ENCODE results near the gene JMJD8. TPM values are rescaled to one million over a fixed set of nuclear protein-coding genes. Genes with fewer than 3 reads are reported as not detected.

JMJD8 gene, protein sequence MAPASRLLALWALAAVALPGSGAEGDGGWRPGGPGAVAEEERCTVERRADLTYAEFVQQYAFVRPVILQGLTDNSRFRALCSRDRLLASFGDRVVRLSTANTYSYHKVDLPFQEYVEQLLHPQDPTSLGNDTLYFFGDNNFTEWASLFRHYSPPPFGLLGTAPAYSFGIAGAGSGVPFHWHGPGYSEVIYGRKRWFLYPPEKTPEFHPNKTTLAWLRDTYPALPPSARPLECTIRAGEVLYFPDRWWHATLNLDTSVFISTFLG
- polyA plus RNA-seq (2012; ENCODE audit: insufficient read depth, insufficient read length): 45.6 TPM

- peak; percentile 90 for DNase-seq (ENCODE audit: low read depth, low spot score)
- peak within 1 kb of the TSS; percentile 57 for H3K4me3 ChIP-seq (ENCODE audit: low read length)
These were observed at the start of gene JMJD8 for GRCh38 chr16:684071-684794. JMJD8 (minus strand) TSS chr16:684334; CDS start chr16:684319, 15 bp downstream.

DNA sequence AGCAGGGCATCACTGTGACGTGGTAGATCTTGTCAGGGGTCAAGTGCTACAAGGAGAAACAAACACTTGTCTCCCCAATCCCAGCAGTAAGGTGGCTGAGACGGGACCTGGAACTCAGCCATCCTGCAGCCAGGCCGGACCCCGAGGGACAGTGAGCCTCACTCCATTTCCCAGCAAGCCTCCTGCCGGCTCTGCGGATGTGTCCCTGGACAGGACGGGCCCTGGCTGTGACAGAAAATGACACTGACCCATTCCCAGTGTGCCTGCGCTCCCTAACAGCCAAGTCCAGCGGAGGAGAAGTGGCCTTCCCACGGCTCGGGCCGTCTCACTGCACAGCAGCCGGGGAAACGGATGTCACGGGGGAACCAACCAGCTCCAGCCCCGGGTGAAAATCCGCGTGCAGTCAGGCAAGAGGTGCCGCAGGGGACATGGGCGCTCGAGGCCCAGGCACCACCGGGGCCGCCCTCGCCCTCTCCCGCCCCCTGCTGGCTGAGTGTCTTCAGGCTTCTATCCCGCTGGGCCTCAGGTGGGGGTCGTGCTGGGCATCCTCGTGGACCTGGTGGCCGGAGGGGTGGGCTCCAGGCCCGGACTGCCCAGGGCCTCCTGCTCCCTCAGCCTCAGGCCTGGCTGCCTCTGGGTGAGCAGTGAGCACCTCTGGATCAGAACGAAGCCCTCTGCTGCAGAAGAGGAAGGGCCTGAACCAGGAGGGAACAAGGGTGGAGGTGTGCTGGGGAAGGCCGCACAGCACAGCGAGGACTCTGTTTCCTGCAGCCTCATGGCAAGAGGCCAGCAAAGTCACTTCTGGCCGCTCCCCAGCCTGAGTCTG, 49.5 kb upstream of the JMJD8 start:
- DNase-seq (ENCODE audit: low read depth, low spot score): no peak
- H3K4me3 ChIP-seq (ENCODE audit: low read length): no peak overlapping the region

- H3K4me3 ChIP-seq (ENCODE audit: low read length): no peak overlapping the region
- no peak for DNase-seq (ENCODE audit: low read depth, low spot score)
These were observed 48.8 kb upstream of the JMJD8 start for GRCh38 chr16:732936-733335.

DNA sequence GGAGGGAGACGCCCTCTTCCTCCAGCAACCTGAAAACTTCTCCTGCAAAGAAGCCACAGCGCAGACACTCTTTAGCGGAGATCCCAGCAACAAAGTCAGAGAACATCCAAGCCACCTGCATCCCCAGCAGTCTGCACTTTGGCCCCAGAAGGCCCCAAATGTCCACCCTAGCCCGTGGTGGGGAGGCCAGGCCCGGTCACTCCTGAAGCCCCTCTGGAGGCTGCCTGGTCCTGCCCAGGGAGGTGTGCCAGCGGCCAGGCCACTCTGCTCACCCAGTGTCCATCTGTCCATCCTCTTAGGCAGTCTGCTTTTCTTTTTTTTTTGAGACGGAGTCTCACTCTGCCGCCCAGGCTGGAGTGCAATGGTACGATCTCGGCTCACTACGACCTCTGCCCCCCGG, 48.2 kb upstream of the JMJD8 start:
- DNase-seq (ENCODE audit: low read depth, low spot score): no peak

DNA sequence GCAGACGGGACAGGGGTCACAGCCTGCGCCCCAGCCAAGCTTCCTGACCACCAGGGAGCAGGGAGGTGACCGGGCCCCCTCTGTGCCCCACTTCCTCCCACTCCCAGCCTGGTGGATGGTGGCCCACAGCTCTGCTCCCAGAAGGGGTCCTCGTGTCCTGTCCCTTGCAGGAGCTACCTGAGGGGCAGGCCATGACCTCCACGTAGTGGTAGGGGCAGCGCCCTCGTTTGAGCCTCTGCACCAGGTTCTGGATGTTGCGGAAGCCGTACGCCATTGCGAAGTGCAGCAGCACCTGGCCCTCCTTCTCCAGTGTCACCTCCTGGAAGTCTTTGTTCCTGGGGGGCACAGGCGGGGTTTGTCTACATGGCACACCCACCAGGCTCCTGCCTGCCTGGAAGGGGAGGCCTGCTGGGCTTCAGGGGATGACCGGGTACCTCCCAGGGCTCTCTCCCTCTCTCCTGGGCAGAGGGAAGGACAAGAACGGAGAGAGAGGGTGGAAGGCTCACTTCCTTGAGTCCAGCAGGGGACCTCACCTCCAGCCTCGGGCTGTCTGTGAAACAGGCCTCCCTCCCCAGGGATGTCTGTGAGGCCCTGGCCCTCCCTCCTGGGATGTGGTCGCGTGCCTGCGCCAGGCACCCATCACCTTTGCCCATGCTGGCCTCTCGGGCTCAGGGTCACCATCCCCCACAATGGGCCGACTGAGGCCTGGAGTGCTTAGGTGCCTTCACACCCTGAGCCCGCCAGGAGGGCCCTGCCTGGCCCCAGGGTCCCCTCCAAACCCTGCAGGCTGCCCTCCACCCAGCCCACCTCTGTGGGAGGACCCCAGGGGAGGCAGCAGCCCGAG, 46.8 kb upstream of the JMJD8 start:
- no peak overlapping the region for H3K4me3 ChIP-seq (ENCODE audit: low read length)
- no peak for DNase-seq (ENCODE audit: low read depth, low spot score)

More for the DNA sequence above, 48.2 kb upstream of the JMJD8 start:
- no peak overlapping the region for H3K4me3 ChIP-seq (ENCODE audit: low read length)

GRCh38 chr16:729768-730665, 45.9 kb upstream of the JMJD8 start:
- no peak for DNase-seq (ENCODE audit: low read depth, low spot score)
- H3K4me3 ChIP-seq (ENCODE audit: low read length): no peak overlapping the region

DNA sequence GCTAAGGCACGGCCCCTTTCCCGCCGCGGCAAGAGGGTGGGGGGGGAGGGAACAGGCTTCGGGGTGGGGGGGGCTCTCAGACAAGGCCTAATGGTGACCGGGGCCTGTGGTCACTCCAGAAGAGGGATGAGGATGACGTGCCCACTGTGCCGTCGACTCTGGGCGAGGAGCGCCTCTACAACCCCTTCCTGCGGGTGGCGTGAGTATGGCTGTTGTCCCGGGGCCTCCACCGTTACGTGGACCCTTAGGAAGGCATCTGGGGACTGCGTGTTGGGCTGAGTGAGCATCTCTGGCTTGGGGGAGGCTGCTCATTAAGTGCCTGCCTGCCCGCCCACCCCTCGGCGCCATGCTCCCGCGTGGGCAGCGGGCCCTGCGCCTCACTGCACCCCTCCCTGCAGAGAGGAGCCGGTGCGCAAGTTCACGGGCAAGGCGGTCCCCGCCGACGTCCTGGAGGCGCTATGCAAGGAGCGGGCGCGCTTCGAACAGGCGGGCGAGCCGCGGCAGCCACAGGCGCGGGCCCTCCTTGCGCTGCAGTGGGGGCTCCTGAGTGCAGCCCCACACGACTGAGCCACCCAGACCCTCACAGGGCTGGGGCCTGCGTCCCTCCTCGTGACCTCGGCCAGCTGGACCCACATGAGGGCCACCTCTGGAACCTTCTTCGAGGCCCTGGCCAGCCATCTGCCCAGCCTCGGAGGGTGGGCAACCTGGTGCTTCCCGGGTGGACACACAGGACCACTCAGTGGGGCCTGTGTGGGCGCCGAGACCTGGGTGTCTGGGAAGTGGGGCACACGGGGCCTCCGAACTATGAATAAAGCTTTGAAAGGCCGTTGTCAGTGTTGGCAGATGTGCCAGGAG, 45.0 kb upstream of the JMJD8 start:
- no peak overlapping the region for H3K4me3 ChIP-seq (ENCODE audit: low read length)
- no peak for DNase-seq (ENCODE audit: low read depth, low spot score)

DNA sequence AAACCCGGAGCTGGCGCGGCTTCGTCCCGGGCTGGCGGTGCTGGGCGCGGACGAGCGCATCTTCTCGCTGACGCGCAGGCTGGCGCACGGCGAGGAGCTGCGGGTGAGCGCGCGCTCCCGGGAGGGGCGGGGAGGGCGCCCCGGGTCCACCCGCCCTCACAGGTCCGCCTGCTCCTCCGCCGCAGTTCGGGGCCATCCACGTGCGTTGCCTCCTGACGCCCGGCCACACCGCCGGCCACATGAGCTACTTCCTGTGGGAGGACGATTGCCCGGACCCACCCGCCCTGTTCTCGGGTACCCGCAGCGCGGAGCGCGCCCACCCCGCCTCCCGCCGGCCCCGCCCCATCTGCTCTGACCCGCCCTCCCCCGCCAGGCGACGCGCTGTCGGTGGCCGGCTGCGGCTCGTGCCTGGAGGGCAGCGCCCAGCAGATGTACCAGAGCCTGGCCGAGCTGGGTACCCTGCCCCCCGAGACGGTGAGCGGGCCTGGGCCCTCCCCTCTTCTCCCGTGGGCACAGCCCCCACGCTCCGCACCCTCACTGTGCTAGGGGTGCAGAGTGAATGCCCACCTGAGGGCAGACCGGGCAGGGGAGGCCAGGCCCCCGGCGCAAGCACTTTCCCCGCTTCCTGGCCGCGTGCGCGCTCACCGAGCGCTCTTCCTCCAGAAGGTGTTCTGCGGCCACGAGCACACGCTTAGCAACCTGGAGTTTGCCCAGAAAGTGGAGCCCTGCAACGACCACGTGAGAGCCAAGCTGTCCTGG, 44.2 kb upstream of the JMJD8 start:
- DNase-seq (ENCODE audit: low read depth, low spot score): peak; percentile 42
- H3K4me3 ChIP-seq (ENCODE audit: low read length): peak overlapping the region; percentile 64

DNA sequence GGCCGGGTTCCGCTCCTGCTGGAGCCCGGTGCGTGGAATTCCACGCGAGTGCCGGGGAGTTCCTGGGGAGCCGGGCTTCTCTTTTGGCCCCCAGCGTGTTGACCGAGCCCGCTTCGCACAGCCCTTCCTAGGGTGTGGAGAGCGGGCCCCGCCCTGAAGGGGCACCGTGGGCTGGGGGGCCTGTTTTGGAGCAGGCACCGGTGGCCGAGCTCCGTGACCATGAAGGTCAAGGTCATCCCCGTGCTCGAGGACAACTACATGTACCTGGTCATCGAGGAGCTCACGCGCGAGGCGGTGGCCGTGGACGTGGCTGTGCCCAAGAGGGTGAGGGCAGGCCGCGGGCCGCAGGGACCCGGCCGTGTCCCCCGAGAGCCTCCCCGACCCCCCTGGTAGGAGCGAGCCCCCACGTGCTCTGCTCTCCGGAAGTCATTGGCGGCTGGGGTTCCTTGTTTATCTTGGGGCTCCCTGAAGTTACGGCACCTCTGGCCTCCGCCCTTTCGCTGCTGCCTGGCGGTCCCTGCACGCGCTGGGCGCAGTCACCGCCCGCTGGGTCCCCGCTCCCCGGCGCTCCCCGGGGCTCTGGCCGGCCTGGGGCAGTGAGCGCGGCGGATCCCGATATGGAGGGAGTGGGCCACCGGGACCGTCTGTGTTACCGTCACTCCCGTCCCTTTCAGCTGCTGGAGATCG, 43.3 kb upstream of the JMJD8 start:
- peak overlapping the region; percentile 64 for H3K4me3 ChIP-seq (ENCODE audit: low read length)
- no peak for DNase-seq (ENCODE audit: low read depth, low spot score)

DNA sequence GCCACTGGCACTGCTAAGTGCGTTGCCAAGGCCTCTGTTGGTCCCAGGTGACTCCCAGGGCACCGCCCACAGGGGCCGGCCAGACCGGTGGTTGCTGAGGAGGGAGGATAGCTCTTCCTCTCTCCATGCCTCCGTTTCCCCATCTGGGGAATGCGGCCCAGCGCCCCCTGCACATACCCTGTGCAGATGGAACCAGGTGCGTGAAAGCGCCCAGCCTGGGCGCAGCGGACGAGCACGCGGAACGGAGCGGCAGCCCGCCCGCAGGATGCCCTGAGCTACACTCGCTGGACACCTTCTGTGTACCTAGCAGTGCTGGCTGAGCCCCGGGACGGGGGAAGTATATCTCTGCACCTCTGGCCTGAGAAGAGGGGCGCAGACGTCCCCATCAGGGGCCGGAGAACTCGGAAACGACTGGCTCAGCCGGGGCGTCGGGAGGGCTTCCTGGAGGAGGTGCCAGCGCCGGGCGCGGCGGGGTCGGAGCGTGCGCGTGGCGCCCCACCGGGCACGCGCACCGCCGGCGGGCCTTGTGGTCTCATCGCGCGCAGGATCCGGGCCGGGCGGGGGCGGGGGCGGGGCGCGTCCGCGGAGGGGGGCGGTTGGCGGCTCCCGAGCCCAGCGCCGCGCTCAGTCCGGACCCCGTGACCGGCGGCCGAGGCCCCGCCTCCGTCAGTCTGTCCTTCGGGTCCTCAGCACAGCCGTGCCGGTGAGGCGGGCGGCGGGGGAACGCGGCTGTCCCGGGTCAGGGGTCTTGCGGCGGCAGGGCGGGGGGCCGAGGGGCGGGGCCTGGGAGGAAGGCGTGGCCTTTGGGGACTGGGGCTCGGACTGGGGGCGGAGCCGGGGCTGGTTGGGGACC, 42.5 kb upstream of the JMJD8 start, which contains the start of the genes CCDC78 and HAGHL:
CCDC78 (minus strand) TSS at position 6 of the 853 bp plus-strand sequence. CDS start 76 bp downstream, outside the sequence.
HAGHL (plus strand) TSS at position 669 of the 853 bp plus-strand sequence. CDS start 404 bp downstream, outside the sequence.
- peak within 1 kb of the TSS; percentile 64 for H3K4me3 ChIP-seq (ENCODE audit: low read length)
- no peak for DNase-seq (ENCODE audit: low read depth, low spot score)

DNA sequence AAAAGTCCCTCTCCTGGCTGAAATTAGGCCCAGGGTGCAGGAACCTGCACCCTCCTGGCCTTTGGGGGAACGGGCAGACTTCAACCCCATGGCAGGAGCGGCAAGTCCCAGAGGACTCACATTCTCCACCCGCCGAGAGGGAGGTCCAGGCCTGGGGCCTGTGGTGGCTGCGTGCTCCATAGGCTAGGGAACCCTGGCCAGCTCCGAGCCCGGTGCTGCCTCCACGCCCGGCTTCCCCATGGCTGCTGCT, 42.0 kb upstream of the JMJD8 start:
- no peak overlapping the region for H3K4me3 ChIP-seq (ENCODE audit: low read length)
- no peak for DNase-seq (ENCODE audit: low read depth, low spot score)

DNA sequence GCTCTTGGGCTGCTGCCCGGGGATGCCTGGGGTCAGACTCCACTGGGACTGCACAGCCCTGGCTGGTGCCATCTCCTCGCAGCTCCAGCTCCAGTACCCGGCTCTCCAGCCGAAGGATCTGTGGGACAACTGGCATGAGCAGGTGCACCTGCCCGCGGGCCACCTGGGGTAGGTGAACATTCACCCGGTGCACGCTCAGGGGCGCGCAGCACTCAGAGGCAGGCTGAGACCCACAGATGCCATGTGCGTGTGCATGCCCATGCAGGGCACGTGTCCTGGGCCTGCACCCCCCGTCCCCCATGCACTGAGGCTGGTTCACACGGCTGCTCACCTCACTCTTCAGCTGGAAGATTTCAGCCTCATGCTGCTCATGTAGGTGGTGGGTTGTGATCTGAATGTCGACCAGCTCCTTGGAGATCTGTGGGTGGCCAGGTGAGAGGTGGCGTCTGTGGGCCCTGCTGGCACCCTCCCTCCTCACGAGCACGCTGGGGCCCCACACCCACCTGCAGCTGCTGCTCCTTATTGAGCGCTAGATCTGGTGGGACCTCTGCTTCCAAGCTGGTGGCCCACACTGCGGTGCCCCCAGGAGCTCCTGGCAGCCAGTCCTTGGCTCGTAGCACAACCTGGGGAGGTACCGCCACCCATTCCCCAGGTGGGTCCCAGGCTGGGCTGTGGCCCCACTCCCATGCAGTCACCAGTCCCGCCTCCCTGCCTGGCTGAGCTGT, 41.5 kb upstream of the JMJD8 start:
- DNase-seq (ENCODE audit: low read depth, low spot score): no peak
- H3K4me3 ChIP-seq (ENCODE audit: low read length): no peak overlapping the region

- no peak overlapping the region for H3K4me3 ChIP-seq (ENCODE audit: low read length)
- no peak for DNase-seq (ENCODE audit: low read depth, low spot score)
These were observed 40.9 kb upstream of the JMJD8 start for GRCh38 chr16:725041-725376.

GRCh38 chr16:724188-725040, 40.3 kb upstream of the JMJD8 start:
- DNase-seq (ENCODE audit: low read depth, low spot score): peak; percentile 82
- H3K4me3 ChIP-seq (ENCODE audit: low read length): no peak overlapping the region

Data from Jurkat, Clone E6-1 (cell line).